ENCODE measurements around the gene TBX4.

DNA sequence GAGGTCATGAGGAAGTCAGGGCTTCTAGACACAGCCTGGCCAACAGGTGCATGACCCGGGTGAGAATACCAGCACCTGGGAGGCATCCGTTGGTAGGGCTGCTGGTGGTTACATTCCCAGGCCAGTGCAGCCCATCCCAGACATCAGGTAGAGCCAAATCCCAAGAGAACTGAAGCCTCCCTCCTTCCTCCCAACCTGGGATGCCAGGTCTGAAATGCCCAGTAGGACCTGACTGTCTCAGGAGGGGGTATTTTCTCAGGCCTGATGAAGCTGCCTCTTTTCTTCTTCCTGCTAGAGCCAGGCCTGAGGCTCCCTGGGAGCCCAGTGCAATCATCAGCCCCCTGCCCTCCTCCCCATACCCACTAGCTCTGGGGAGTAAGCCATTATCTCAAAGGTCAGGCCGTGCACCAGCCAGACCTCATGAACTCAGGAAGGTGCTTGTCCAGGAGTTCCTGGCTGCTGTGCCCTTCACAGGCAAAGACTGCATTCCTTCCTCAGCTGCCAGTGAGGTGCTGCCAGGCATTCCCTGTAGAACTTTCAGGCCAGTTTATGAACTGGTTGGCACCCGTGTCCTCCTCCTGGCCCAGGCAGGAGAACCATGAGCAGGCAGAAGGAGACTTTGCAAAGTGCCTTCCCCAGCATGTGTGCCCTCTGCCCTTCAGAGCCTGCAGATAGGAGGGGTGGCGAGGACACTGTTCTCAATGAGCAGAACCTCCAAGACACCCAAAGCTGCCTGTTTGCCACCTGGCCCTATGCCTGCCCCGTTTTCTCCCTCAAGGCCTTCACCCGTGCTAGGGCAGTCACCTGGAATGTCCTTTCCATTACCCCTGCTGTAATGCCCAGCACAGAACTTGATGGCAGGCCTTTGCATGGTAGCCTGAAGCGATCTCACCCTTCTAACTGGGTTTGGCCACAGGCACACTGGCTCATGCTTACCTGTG is 45.0 kb upstream of the TBX4 start:
- TF ChIP-seq, protein P1, sequence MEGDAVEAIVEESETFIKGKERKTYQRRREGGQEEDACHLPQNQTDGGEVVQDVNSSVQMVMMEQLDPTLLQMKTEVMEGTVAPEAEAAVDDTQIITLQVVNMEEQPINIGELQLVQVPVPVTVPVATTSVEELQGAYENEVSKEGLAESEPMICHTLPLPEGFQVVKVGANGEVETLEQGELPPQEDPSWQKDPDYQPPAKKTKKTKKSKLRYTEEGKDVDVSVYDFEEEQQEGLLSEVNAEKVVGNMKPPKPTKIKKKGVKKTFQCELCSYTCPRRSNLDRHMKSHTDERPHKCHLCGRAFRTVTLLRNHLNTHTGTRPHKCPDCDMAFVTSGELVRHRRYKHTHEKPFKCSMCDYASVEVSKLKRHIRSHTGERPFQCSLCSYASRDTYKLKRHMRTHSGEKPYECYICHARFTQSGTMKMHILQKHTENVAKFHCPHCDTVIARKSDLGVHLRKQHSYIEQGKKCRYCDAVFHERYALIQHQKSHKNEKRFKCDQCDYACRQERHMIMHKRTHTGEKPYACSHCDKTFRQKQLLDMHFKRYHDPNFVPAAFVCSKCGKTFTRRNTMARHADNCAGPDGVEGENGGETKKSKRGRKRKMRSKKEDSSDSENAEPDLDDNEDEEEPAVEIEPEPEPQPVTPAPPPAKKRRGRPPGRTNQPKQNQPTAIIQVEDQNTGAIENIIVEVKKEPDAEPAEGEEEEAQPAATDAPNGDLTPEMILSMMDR (IDR thresholded peaks at IDR 0.05) = no peak
- TF ChIP-seq POLR2A (IDR thresholded peaks at IDR 0.05) = no peak

Measured in breast epithelium (tissue), 3 donors.